ENCODE measurements around the gene ING5.
"Not testable (repeated sequence)": the region's sequence is repeated elsewhere in the genome, so short reads cannot be mapped to it uniquely, and the experiment has no call there.

DNA sequence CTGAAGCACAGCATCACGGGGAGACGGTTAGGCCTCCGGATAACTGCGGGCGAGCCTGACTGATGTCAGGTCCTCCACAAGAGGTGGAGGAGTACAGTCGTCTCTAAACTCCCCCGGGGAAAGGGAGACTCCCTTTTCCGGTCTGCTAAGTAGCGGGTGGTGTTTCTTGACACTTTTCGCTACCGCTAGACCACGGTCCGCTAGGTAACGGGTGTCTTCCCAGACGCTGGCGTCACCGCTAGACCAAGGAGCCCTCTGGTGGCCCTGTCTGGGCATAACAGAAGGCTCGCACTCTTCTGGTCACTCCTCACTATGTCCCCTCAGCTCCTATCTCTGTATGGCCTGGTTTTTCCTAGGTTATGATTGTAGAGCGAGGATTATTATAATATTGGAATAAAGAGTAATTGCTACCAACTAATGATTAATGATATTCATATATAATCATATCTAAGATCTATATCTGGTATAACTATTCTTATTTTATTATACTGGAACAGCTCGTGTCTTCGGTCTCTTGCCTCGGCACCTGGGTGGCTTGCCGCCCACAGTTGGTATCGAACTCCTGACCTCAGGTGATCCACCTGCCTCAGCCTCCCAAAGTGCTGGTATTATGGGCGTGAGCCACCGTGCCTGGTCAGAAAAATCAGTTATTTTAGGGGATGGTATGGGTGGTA, 30.8 kb downstream of the ING5 start:
- not testable (repeated sequence) for TF ChIP-seq POLR2A, EP300 (IDR thresholded peaks at IDR 0.05)
